HEK293T (cell line): ENCODE measurements around the gene TIAM1.

ENCODE experiments used
- ARNT ChIP-seq: fragments of 450-650 bp; IDR thresholded peaks from 2 replicates; pipeline ENCODE4 v1.6.1; 2017; ENCODE audit warnings: mild to moderate bottlenecking
- BHLHE40 ChIP-seq: fragments of 450-650 bp; IDR thresholded peaks from 2 replicates; pipeline ENCODE4 v1.6.1; 2016; ENCODE audit warnings: mild to moderate bottlenecking, moderate library complexity, borderline replicate concordance
- ELF4 ChIP-seq: fragments of 450-650 bp; IDR thresholded peaks from 2 replicates; pipeline ENCODE4 v1.6.1; 2017; ENCODE audit warnings: antibody characterized with exemption
- FOXA1 ChIP-seq: fragments of 450-650 bp; IDR thresholded peaks from 2 replicates; pipeline ENCODE4 v1.6.1; 2016; ENCODE audit warnings: mild to moderate bottlenecking
- FOXK2 ChIP-seq: fragments of 450-650 bp; IDR thresholded peaks from 2 replicates; pipeline ENCODE4 v1.6.1; 2016; ENCODE audit warnings: mild to moderate bottlenecking
- FOXM1 ChIP-seq: fragments of 450-650 bp; IDR thresholded peaks from 2 replicates; pipeline ENCODE4 v1.6.1; 2017; ENCODE audit warnings: mild to moderate bottlenecking, borderline replicate concordance
- HDGF ChIP-seq: fragments of 450-650 bp; IDR thresholded peaks from 2 replicates; pipeline ENCODE4 v1.6.1; 2017; ENCODE audit warnings: antibody characterized with exemption, borderline replicate concordance
- L3MBTL2 ChIP-seq: fragments of 450-650 bp; conservative IDR thresholded peaks from 2 replicates; pipeline ENCODE4 v1.6.1; 2016; ENCODE audit warnings: mild to moderate bottlenecking
- NFRKB ChIP-seq: fragments of 450-650 bp; IDR thresholded peaks from 2 replicates; pipeline ENCODE4 v1.6.1; 2016; ENCODE audit warnings: mild to moderate bottlenecking, moderate library complexity
- SP1 ChIP-seq: fragments of 450-650 bp; IDR thresholded peaks from 2 replicates; pipeline ENCODE4 v1.6.1; 2017
- SUZ12 ChIP-seq: fragments of 450-650 bp; IDR thresholded peaks from 2 replicates; pipeline ENCODE4 v1.6.1; 2016; ENCODE audit warnings: mild to moderate bottlenecking
- TARDBP ChIP-seq: fragments of 450-650 bp; IDR thresholded peaks from 2 replicates; pipeline ENCODE4 v1.6.1; 2016
- ZNF384 ChIP-seq: fragments of 450-650 bp; IDR thresholded peaks from 2 replicates; pipeline ENCODE4 v1.6.1; 2016
- TF ChIP-seq, protein P1 (sequence below): fragments of 450-650 bp; IDR thresholded peaks from 2 replicates; pipeline ENCODE4 v1.6.1; 2016

DNA sequence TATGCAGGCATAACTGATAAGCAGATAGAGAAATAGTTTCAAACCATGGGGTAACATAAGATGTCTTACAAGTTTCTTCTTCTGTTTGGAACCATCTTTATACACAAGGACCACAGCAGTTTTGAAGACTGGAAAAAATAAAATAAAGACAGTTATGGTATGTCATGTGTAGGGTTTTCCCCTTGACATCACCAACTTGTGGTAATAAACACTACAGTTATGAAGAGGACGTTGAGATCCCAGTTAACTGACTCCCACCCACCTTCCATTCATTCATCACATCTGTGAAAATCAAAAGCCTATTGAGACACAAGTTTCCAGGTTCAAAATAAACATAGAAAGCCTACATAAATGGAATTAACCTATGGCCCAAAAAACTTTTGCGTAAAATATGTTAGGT is 213.2 kb downstream of the TIAM1 start:
- TF ChIP-seq ELF4 (no peak), FOXA1 (no peak), ZNF384 (no peak), SP1 (no peak), FOXM1 (no peak), SUZ12 (no peak), HDGF (no peak), NFRKB (no peak), L3MBTL2 (no peak), FOXK2 (no peak), ARNT (no peak), BHLHE40 (no peak), TARDBP (no peak)
- TF ChIP-seq, protein P1, sequence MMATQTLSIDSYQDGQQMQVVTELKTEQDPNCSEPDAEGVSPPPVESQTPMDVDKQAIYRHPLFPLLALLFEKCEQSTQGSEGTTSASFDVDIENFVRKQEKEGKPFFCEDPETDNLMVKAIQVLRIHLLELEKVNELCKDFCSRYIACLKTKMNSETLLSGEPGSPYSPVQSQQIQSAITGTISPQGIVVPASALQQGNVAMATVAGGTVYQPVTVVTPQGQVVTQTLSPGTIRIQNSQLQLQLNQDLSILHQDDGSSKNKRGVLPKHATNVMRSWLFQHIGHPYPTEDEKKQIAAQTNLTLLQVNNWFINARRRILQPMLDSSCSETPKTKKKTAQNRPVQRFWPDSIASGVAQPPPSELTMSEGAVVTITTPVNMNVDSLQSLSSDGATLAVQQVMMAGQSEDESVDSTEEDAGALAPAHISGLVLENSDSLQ, result no peak
